ENCODE measurements around the gene PTPRK.

PTPRK gene

GRCh38 chr6:128276311-128276710, 244.1 kb downstream of the PTPRK start:
- no peak for DNase-seq

DNA sequence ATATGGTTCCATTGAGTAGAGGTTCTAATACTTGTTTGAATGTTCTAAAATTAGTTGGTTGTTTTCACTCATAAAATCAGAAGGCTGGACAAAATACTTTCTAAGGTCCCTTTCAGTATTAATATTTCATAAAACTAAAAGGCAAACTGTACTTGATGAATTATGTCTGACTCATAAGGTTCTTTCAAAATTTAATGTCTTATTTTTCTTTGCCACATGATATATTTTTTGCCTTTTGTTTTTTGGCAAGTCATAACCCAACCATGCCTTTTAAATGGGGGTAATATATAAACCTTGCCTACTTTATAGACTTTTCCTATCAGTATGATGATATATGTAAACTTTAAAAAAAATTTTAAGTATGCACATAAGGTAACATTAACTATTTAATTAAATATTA, 244.7 kb downstream of the PTPRK start:
- no peak for DNase-seq

- no peak for DNase-seq
These were observed 245.4 kb downstream of the PTPRK start for GRCh38 chr6:128275030-128275429.

- no peak for DNase-seq
These were observed 248.9 kb downstream of the PTPRK start for GRCh38 chr6:128271527-128271926.

- no peak for DNase-seq
These were observed 249.4 kb downstream of the PTPRK start for GRCh38 chr6:128271011-128271410.

DNA sequence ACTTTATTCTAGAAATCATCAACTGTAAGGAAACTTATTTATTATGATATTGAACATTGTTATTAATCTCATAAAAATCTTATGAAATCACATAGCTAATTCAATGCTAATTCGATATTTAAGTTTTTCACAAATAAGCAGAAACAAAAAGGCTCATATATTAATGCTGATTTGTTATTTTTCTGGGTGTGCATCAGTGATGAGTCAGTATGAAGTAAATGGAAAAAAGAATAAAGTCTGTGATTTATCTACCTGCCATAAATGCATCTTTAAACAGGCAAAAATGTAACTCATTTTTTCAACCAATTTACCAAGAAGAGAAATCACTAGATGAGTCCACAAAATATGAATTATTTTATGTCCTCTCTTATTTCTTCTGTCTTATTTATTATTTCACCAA, 253.5 kb downstream of the PTPRK start:
- no peak for DNase-seq

GRCh38 chr6:128265706-128266105, 254.7 kb downstream of the PTPRK start:
- no peak for DNase-seq

GRCh38 chr6:128259730-128260685, 260.4 kb downstream of the PTPRK start:
- no peak for DNase-seq

GRCh38 chr6:128259029-128259724, 261.2 kb downstream of the PTPRK start:
- DNase-seq: no peak

GRCh38 chr6:128256095-128256494, 264.3 kb downstream of the PTPRK start:
- DNase-seq: no peak

DNA sequence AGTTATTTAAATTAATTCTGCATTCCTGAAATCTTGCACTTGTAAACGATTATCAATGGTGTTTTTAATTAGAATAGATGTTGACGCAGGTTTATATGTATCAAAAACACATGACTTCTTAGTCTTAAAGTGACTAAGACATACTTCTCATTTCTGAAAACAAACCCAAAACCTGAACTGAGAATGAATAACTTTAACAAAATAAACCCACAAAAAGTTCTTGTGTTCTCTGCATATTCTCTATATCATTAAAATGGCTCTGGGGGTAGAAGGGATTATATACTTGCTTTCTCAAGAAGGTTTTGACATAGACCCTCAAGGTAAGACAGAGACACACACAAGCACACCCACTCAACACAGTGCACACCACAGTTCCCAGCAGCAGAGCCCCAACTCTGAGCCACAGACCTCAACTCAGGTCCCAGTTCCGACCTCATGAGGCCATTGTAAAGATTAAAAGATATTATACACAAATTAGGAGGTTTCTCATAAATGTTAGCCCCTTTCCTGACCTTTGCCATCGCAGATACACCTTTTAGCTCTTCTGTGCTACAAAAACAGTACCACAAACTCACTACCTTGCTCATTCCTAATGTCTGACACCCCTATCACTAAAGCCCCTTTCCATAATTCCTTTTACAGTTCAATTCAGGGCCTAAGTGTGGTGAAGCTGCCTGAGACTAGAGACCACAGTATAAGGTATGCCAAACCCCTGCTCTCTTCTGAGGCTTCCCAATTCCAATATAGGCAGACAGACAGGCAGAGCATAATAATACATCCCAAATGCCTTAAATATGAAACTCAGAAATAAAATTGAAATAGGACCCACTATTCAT, 267.8 kb downstream of the PTPRK start:
- no peak for DNase-seq

- no peak for DNase-seq
These were observed 268.7 kb downstream of the PTPRK start for GRCh38 chr6:128251445-128252340.

DNA sequence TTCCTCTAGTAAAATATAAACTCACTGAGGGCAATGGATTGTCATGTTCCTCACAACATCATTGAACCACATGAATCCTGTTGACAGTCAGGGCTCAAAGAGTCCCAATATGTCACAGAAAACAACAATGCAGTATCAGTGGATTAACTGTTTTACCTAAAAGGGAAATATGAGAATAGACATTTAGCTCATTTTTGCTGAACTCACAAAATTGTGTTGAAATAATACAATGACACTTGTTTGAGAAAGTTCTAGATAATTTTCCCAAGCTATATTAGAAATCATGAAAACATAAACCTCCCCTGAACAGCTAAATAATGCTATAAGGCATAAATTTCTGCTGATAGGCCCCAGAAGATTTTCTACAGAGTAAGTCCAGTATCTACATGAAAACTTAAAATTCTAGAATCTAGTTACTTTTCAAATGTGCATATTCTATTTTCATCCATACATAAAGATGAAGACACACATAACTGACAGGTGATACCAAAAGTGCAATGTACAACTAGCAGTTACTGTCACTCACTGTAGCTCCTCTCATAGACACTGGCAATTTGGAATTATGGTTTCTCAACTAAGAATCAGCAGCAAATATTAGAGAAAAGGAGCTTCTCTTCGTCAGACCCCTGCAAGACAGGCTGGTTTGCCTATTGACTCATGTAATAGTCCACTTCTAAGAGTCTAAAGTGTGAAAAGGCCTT, 269.9 kb downstream of the PTPRK start:
- DNase-seq: no peak

- DNase-seq: no peak
These were observed 271.0 kb downstream of the PTPRK start for GRCh38 chr6:128249429-128249828.

- no peak for DNase-seq
These were observed 273.7 kb downstream of the PTPRK start for GRCh38 chr6:128246472-128247260.

DNA sequence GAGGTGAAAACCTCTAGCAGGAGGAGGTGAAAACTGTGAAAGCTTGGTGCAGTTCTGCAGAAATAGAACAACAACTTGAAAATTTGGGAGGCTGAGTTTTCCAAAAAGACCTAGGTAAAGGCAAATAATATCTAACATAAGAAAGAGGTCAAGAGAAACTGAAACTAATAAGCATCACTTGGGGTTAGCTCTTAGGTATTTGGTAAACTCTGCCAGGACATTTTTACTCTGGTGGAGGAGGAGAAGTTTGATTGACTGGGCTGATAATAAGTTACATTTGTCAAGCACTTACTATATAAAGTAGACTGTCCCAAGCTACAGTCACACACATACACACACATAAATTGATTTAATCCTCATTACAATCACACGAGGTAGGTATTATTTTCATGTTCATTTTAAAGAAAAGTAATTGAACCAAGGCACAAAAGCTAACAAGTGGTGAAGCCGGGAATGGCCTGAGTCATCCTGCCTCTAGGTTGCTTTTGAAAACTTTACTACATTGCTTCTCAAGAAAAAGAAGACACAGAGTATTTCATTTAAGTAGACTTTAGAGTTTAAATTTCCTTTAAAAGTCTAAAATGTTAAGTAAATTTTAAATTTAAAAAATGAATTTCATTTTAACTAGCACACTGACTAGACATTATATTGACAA, 275.5 kb downstream of the PTPRK start:
- no peak for DNase-seq

GRCh38 chr6:128242765-128243403, 277.5 kb downstream of the PTPRK start:
- no peak for DNase-seq

DNA sequence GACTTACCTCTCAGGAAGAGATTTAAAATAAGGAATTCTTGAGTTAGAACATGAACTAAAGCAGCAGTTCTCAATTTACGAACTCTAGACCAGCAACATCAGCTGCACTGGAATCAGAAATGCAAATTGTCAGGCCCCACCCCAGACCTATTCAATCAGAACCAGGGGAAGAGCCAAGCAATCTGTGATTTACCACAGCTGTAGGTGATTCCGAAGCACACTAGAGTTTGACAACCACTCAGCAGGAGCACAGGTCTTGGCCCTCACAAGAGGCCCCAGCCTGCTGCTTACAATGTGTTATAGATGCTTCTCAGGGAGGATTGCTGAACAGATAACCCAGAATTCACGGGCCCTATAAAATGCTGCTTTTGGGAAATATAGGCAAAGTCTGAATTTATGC, 279.2 kb downstream of the PTPRK start:
- DNase-seq: no peak

DNA sequence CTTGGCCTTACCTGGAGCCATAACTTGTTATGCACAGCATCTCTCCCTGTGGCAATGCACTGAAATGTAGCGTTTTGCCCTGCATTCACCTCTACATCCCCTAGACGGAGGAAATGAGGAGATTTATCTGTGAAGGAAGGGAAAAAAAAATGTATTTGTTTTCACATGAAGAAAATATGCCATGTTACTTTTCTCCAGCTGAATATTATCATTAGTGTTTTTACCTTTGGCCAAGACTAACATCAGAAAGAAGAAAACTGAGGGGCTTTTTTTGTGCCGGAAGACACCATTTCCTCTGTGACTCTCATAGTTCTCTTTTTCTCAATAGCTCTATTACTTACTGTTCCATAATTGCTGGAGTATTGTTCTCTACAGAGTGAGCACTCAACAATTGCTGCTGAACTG, 280.4 kb downstream of the PTPRK start:
- DNase-seq: no peak

DNA sequence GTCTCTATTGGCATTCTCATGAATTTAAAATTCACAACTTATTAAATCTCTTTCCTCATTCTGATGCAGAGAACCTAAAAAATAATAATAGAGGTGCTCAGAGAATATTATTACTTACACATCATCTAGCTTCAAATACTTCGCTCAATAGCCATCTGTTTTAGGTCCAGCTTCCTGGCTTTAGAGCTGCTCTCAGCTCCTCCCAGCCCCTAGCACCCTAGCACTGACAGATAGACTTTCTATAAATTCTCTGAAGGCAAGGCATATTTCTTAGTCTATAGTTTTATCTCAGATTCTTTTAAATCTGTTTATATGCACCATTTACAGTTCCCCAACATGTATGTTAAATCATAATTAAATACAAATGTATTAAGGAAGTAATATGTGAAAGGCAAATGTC, 281.3 kb downstream of the PTPRK start:
- DNase-seq: no peak

All from NCI-H1048 (cell line).